DND-41 (cell line): ENCODE results near the gene FSD1L.

ENCODE experiments used
- ATAC-seq: fragments of 200-7000 bp; cut with Tn5 transposase; 3 replicates; pipeline ENCODE4 v1.9.1; 2021; ENCODE audit warnings: low read depth; ENCODE audit not compliant: insufficient read depth
- DNase-seq: peaks from one replicate; pipeline ENCODE4 v3.0.0-alpha.2; 2020
- H2AFZ ChIP-seq: 2 replicates; pipeline ENCODE4 v1.6.0; 2012; ENCODE audit warnings: low read depth, low read length
- H3K27ac ChIP-seq: 2 replicates; pipeline ENCODE4 v1.5.1; 2012; ENCODE audit warnings: low read length, inconsistent platforms
- H3K27me3 ChIP-seq: fragments of 200-600 bp; sonication (generic); 2 replicates; pipeline ENCODE4 v1.6.0; 2012; ENCODE audit warnings: low read length, mild to moderate bottlenecking, inconsistent platforms; ENCODE audit not compliant: insufficient read depth, poor library complexity
- H3K36me3 ChIP-seq: 2 replicates; pipeline ENCODE4 v1.5.1; 2012; ENCODE audit warnings: low read length, inconsistent platforms; ENCODE audit not compliant: insufficient read depth
- H3K4me1 ChIP-seq: 2 replicates; pipeline ENCODE4 v1.5.1; 2012; ENCODE audit warnings: mild to moderate bottlenecking, low read length; ENCODE audit not compliant: insufficient read depth
- H3K4me2 ChIP-seq: 2 replicates; pipeline ENCODE4 v1.6.0; 2012; ENCODE audit warnings: mild to moderate bottlenecking, moderate library complexity, low read length, inconsistent platforms; ENCODE audit not compliant: insufficient read depth
- H3K4me3 ChIP-seq, 2 experiments: fragments of 200-600 bp in 1 of 2; shearing (Covaris generic) in 1 of 2; 2 replicates each; pipeline ENCODE4 v1.5.1; 2012 to 2016; ENCODE audit warnings: inconsistent platforms in 2 of 2, low read length in 2 of 2, mild to moderate bottlenecking in 2 of 2, low read depth in 1 of 2, moderate library complexity in 1 of 2
- H3K79me2 ChIP-seq: 2 replicates; pipeline ENCODE4 v1.6.0; 2012; ENCODE audit warnings: low read length, inconsistent platforms; ENCODE audit not compliant: insufficient read depth
- H3K9ac ChIP-seq: 2 replicates; pipeline ENCODE4 v1.6.0; 2012; ENCODE audit warnings: low read depth, mild to moderate bottlenecking, inconsistent platforms, low read length, moderate library complexity
- H3K9me3 ChIP-seq: 2 replicates; pipeline ENCODE4 v1.5.1; 2012; ENCODE audit warnings: low read length, moderate library complexity, mild to moderate bottlenecking, inconsistent platforms; ENCODE audit not compliant: insufficient read depth, severe bottlenecking
- H4K20me1 ChIP-seq: 2 replicates; pipeline ENCODE4 v1.6.0; 2012; ENCODE audit warnings: low read length; ENCODE audit not compliant: insufficient read depth
- EZH2 ChIP-seq: IDR thresholded peaks from 3 replicates; pipeline ENCODE4 v1.6.1; 2012; ENCODE audit warnings: borderline replicate concordance, low read depth, mild to moderate bottlenecking, moderate library complexity, low read length, inconsistent platforms; ENCODE audit not compliant: severe bottlenecking
- TF ChIP-seq, protein P1 (sequence below): IDR thresholded peaks from 2 replicates; pipeline ENCODE4 v1.5.1; 2012; ENCODE audit warnings: borderline replicate concordance, low read length, moderate library complexity, mild to moderate bottlenecking; ENCODE audit not compliant: poor library complexity, severe bottlenecking; ENCODE audit errors: extremely low read depth

FSD1L gene

DNA sequence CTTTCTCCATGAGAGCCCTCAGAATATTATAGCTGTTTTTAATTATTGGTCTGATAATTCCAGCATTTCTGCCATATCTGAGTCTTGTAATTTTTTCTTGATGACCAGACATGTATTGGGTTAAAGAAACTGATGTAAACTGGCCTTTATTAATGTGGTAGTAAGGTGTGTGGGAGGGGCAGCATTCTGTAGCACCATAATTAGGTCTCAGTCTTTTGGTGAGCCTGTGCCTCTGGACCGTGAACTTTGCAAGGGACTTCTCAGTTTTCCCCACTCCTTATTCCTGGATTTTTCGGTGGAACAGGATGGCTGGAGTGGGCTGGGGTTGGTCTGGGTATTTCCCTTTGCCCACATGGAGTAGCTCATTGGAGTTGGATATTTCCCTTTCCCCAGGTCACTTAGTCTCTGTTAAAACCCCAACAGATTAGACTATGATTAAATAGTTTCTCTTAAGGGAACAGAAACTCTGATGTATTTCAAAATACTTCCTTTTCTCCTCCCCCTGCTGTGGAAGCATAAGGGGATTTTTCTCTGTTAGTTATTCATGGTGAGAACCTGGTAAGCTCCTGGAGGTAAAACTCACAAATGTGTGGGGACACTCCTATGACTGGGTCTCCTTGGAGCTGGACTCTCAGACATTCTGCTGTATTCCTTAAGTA lies 52.4 kb downstream of the FSD1L start:
- no peak for ATAC-seq
- Histone ChIP-seq H3K27ac (no peak overlapping the region), H2AFZ (no peak overlapping the region), H3K27me3 (no peaks in the 10 kb centered on the region), H3K9ac (no peak overlapping the region), H3K4me2 (no peak overlapping the region), H4K20me1 (no peaks in the 10 kb centered on the region), H3K36me3 (no peaks in the 10 kb centered on the region), H3K4me1 (no peaks in the 10 kb centered on the region; the same call in 1 of the 2 replicates), H3K9me3 (no peaks in the 10 kb centered on the region), H3K79me2 (no peaks in the 10 kb centered on the region), H3K4me3 (no peak overlapping the region)
- TF ChIP-seq, protein P1, sequence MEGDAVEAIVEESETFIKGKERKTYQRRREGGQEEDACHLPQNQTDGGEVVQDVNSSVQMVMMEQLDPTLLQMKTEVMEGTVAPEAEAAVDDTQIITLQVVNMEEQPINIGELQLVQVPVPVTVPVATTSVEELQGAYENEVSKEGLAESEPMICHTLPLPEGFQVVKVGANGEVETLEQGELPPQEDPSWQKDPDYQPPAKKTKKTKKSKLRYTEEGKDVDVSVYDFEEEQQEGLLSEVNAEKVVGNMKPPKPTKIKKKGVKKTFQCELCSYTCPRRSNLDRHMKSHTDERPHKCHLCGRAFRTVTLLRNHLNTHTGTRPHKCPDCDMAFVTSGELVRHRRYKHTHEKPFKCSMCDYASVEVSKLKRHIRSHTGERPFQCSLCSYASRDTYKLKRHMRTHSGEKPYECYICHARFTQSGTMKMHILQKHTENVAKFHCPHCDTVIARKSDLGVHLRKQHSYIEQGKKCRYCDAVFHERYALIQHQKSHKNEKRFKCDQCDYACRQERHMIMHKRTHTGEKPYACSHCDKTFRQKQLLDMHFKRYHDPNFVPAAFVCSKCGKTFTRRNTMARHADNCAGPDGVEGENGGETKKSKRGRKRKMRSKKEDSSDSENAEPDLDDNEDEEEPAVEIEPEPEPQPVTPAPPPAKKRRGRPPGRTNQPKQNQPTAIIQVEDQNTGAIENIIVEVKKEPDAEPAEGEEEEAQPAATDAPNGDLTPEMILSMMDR, result no peak
- no peak for TF ChIP-seq EZH2
- DNase-seq, result no peak

DNA sequence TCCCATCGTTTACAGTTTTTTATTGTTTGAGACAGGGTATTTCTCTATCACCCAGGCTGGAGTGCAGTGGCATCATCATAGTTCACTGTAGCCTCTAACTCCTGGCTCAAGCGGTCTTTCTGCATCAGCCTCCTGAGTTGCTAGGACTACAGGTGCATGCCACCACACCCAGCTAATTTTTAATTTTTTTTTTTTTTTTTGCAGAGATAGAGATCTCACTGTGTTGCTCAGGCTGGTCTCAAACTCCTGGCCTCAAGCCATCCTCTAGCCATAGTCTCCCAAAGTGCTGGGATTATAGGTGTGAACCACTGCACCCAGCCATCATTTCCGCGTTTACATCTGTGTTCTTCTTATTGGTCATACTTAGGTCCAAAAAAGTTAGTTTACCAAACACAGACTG lies 53.6 kb downstream of the FSD1L start:
- TF ChIP-seq, protein P1, result no peak
- no peak for TF ChIP-seq EZH2

DNA sequence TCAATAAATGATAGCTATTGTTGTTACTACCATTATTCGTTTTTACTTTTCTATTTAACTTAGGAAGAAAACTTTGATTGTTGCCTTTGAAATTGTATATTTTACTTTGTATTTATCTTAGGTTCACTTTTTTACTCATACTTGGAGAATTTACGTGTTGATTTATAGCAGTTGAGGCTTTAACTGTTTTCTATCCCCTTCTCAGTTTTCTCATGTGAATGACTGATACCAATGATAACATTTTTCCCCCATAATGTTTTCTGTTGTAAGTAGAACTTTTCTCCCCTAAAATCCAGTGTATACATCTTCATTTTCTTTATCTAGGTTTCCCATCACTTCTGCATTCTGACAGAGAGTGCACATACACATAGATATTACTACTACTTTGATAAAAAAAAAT lies 54.4 kb downstream of the FSD1L start:
- no peaks in the 10 kb centered on the region for H3K27me3 ChIP-seq
- no peak overlapping the region for H3K27ac ChIP-seq
- no peaks in the 10 kb centered on the region for H3K79me2 ChIP-seq
- no peaks in the 10 kb centered on the region for H4K20me1 ChIP-seq
- no peak overlapping the region for H3K4me2 ChIP-seq
- ATAC-seq (no peak), DNase-seq (no peak)
- no peak overlapping the region for H3K9ac ChIP-seq
- TF ChIP-seq EZH2, result no peak
- TF ChIP-seq, protein P1, result no peak
- no peak overlapping the region for H2AFZ ChIP-seq
- no peaks in the 10 kb centered on the region for H3K9me3 ChIP-seq
- no peaks in the 10 kb centered on the region for H3K36me3 ChIP-seq
- no peak overlapping the region for H3K4me3 ChIP-seq
- no peaks in the 10 kb centered on the region; the same call in 1 of the 2 replicates for H3K4me1 ChIP-seq

More for the DNA sequence above, 53.6 kb downstream of the FSD1L start:
- no peaks in the 10 kb centered on the region; the same call in 1 of the 2 replicates for H3K4me1 ChIP-seq
- H3K27me3 ChIP-seq, result no peaks in the 10 kb centered on the region
- no peak overlapping the region for H3K4me3 ChIP-seq
- H3K79me2 ChIP-seq, result no peaks in the 10 kb centered on the region
- H3K9me3 ChIP-seq, result no peaks in the 10 kb centered on the region
- ATAC-seq, result no peak
- H2AFZ ChIP-seq, result no peak overlapping the region
- H3K4me2 ChIP-seq, result no peak overlapping the region
- no peak for DNase-seq
- H3K36me3 ChIP-seq, result no peaks in the 10 kb centered on the region
- no peak overlapping the region for H3K27ac ChIP-seq
- no peak overlapping the region for H3K9ac ChIP-seq
- no peaks in the 10 kb centered on the region for H4K20me1 ChIP-seq
